Neutrophil (primary cell): Measurements from ENCODE around the gene PTPRE.

Source experiments
- H3K27ac ChIP-seq: fragments of 200-600 bp; sonication (generic); 2 replicates; pipeline ENCODE4 v1.5.1; 2016; ENCODE audit warnings: mild to moderate bottlenecking, moderate library complexity
- H3K27me3 ChIP-seq: fragments of 200-600 bp; sonication (generic); 2 replicates; pipeline ENCODE4 v1.6.0; 2016; ENCODE audit warnings: mild to moderate bottlenecking
- H3K36me3 ChIP-seq: fragments of 200-600 bp; sonication (generic); 2 replicates; pipeline ENCODE4 v1.5.1; 2017
- H3K4me1 ChIP-seq, 2 experiments: fragments of 200-600 bp in 1 of 2; sonication (generic) in 1 of 2; 1 replicate in 1 of 2; 2 replicates in 1 of 2; pipeline versions ENCODE4 v1.5.1 to v1.6.1; 2013 to 2016; ENCODE audit warnings: low read depth in 1 of 2, low read length in 1 of 2, mild to moderate bottlenecking in 1 of 2, moderate library complexity in 1 of 2; ENCODE audit not compliant: control insufficient read depth in 1 of 2, insufficient read depth in 1 of 2
- H3K4me3 ChIP-seq, 2 experiments: fragments of 200-600 bp in 1 of 2; sonication (generic) in 1 of 2; 1 replicate in 1 of 2; 2 replicates in 1 of 2; pipeline ENCODE4 v1.5.1; 2013 to 2016; ENCODE audit warnings: low read depth in 1 of 2, low read length in 1 of 2, mild to moderate bottlenecking in 1 of 2, moderate library complexity in 1 of 2
- H3K9me3 ChIP-seq: fragments of 200-600 bp; sonication (generic); 2 replicates; pipeline ENCODE4 v1.5.1; 2016
- TF ChIP-seq, protein P1 (sequence below): fragments of 200-600 bp; sonication (generic); IDR thresholded peaks from 2 replicates; pipeline ENCODE4 v1.5.1; 2016; ENCODE audit warnings: antibody characterized with exemption

Gene PTPRE

DNA sequence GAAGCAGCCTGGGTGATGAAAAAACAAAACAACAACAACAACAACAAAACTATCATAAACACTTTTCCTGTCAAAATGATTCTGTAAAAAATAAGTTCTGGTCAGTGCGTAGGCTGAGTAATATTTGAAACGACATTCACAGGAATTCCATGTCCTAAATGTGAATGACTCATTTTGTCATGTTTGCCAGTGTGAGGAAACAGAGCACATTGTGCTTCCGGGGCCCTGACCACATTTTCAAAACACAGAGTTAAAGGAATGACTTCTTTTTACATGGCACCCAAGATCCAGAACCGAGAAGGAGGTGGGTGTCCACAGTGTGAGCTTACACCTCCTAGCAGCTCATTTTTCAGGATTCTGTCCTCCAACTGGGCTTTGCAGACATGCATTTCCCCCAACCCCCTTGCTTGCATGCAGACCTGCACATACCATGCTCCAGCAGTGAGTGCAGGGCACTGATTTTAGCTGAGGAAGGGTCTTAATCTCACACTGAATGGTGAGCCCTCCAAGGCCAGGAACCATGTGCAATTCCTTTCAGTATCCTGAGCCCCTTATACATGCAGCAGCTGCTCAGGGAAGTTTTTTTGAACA lies 17.2 kb upstream of the PTPRE start:
- H3K27ac ChIP-seq: peak overlapping the region; percentile 70
- no peak overlapping the region for H3K4me3 ChIP-seq
- H3K36me3 ChIP-seq: no peaks in the 10 kb centered on the region
- TF ChIP-seq, protein P1, sequence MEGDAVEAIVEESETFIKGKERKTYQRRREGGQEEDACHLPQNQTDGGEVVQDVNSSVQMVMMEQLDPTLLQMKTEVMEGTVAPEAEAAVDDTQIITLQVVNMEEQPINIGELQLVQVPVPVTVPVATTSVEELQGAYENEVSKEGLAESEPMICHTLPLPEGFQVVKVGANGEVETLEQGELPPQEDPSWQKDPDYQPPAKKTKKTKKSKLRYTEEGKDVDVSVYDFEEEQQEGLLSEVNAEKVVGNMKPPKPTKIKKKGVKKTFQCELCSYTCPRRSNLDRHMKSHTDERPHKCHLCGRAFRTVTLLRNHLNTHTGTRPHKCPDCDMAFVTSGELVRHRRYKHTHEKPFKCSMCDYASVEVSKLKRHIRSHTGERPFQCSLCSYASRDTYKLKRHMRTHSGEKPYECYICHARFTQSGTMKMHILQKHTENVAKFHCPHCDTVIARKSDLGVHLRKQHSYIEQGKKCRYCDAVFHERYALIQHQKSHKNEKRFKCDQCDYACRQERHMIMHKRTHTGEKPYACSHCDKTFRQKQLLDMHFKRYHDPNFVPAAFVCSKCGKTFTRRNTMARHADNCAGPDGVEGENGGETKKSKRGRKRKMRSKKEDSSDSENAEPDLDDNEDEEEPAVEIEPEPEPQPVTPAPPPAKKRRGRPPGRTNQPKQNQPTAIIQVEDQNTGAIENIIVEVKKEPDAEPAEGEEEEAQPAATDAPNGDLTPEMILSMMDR: no peak
- no peaks in the 10 kb centered on the region for H3K9me3 ChIP-seq
- peaks cover 23 to 41% of the 10 kb centered on the region in 2 experiments for H3K4me1 ChIP-seq
- no peaks in the 10 kb centered on the region for H3K27me3 ChIP-seq

DNA sequence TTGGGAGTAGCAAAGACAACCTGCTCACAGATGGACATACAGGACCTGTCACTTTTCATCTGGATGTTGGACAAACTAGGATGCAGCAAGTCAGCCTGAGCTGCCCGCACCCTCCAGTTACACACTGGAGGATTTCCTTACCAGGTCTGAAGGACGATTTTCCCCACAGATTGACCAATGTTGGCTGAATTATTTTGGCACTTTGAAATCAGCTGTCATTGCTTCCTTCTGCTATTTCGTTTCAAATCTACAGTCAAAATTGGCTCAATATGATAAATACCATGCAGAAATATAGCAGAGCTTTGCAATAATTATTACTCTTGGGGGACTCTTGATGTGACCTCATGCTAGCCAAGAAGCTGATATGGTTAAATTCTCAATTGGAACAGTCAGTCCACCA lies 16.7 kb upstream of the PTPRE start:
- no peaks in the 10 kb centered on the region for H3K27me3 ChIP-seq
- peak overlapping the region; percentile 70 for H3K27ac ChIP-seq
- no peaks in the 10 kb centered on the region for H3K36me3 ChIP-seq
- TF ChIP-seq, protein P1: no peak
- no peaks in the 10 kb centered on the region for H3K9me3 ChIP-seq
- H3K4me3 ChIP-seq: no peak overlapping the region
- H3K4me1 ChIP-seq: peaks cover 23 to 41% of the 10 kb centered on the region in 2 experiments

DNA sequence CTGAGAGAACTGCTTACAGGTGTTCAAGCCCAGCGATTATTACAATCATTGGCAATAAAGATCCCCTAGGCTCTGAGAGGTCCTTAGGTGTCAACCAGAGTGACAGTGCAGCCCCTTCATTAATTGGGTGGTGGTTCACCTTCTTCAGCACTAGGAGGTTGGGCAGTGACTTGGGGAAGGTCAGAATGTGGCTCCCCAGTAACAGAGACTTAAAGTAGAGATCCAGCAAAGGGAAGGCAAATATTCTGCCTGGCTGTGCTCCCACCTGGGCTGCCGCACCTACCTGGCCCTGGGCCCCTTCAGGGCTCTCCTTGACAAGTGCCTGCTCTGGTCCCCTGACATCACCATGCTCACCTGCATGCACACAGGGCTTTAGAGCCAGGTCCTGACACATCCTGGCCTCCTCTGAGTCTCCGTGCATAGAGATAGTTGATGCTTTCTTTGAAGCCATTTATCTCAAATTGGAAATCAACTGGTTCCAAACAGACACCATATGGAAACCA lies 16.0 kb upstream of the PTPRE start:
- Histone ChIP-seq H3K36me3 (no peaks in the 10 kb centered on the region), H3K27me3 (no peaks in the 10 kb centered on the region), H3K4me3 (no peak overlapping the region), H3K9me3 (no peaks in the 10 kb centered on the region), H3K4me1 (peaks cover 23 to 41% of the 10 kb centered on the region in 2 experiments), H3K27ac (no peak overlapping the region)
- TF ChIP-seq, protein P1: no peak

DNA sequence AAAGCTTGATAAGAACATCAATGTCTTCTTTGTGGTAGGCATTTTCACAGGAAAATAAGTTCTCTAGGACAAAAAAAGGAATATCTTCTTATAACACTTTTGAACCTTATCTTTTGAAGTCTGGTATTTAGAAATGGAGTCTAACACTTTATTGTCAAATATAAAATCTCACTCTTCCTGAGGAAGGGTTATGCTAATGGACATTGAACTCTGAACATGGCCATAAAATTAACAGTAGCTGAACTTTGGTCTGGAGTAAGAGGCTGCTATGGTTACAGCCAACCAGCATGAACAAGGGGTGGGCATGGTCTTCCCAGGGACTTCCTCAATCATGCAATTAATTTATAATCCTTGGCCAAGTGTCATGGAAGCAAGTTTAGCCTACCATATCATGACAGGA lies 14.2 kb upstream of the PTPRE start, which contains the start of gene CLRN3:
Gene CLRN3, minus strand, starts transcription at position 199 of the 400 bp plus-strand sequence. Its CDS starts 157 bp downstream, at position 42.
- no peak within 1 kb of the TSS for H3K4me3 ChIP-seq
- no peaks in the 10 kb centered on the region for H3K36me3 ChIP-seq
- H3K27me3 ChIP-seq: no peaks in the 10 kb centered on the region
- peaks cover 21 to 32% of the 10 kb centered on the region in 2 experiments for H3K4me1 ChIP-seq
- no peaks in the 10 kb centered on the region for H3K9me3 ChIP-seq
- TF ChIP-seq, protein P1: no peak
- no peak within 1 kb of the TSS for H3K27ac ChIP-seq

DNA sequence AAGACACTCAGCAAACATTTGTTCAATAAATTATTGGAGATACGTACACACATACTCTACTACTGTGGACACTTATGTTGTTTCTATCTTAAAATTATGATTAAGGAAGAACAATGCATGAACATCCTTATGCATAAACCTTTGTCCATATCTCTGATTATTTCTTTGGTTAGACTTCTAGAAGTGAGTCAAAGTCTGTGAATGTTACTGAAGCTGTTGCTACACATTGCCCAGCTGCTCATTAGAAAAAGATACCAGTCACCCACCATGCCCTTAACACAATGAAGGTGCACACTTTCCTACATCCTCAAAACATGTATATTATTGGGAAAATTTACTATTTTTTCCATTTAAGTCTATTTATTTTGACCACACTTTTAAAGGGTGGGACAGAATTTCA lies 12.8 kb upstream of the PTPRE start:
- Histone ChIP-seq H3K4me1 (peaks cover 14 to 22% of the 10 kb centered on the region in 2 experiments), H3K4me3 (no peak overlapping the region), H3K9me3 (no peaks in the 10 kb centered on the region), H3K27ac (no peak overlapping the region), H3K36me3 (no peaks in the 10 kb centered on the region), H3K27me3 (no peaks in the 10 kb centered on the region)
- TF ChIP-seq, protein P1: no peak
